ENCODE data around the gene KRTAP13-2.

The KRTAP13-2 gene

DNA sequence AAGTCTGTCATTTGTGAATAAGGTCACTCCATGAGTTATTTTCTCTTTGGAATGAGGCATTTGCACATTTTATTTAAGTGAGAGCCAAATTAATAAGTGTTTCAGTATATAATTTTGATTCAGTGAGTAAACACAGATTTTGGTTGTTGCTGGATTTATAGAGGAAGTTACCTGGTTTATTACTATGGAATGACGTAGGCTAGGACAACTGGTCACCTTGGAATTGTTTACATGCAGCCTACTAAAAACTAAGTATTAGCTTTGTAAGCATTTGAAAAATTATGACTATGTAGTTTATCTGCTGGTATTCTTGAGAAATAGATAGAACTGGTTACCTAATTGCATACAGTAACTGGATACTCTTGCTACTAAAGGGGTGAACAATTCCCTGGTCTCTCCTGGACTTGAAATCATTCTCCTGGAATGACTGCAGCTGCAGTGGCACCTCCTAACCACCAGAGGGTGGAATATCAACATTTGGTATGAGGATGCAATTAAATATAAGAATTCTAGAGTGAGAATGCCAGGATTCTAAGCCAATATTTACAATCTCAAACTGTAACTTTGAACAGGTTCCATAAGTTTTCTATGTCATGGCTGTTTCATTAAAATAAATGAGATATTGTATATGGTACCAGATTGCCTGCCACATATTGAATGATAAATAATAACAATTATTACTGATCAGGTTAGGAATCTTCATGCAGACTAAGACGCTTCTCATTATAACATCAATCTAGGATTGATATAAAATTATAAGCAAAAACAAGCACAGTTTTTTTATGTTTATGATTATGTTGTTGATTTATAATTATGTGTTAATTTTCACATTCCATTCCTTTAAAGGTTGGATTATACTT is 31.1 kb downstream of the KRTAP13-2 start:
- peak; percentile 67 for DNase-seq (ENCODE audit: low read depth)
- TF ChIP-seq, protein P1, sequence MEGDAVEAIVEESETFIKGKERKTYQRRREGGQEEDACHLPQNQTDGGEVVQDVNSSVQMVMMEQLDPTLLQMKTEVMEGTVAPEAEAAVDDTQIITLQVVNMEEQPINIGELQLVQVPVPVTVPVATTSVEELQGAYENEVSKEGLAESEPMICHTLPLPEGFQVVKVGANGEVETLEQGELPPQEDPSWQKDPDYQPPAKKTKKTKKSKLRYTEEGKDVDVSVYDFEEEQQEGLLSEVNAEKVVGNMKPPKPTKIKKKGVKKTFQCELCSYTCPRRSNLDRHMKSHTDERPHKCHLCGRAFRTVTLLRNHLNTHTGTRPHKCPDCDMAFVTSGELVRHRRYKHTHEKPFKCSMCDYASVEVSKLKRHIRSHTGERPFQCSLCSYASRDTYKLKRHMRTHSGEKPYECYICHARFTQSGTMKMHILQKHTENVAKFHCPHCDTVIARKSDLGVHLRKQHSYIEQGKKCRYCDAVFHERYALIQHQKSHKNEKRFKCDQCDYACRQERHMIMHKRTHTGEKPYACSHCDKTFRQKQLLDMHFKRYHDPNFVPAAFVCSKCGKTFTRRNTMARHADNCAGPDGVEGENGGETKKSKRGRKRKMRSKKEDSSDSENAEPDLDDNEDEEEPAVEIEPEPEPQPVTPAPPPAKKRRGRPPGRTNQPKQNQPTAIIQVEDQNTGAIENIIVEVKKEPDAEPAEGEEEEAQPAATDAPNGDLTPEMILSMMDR (IDR thresholded peaks at IDR 0.05; ENCODE audit: insufficient read depth, low read depth, low read length, missing control alignments) = peak; percentile 98
- no peak overlapping the region for H3K4me3 ChIP-seq (ENCODE audit: low read length)

DNA sequence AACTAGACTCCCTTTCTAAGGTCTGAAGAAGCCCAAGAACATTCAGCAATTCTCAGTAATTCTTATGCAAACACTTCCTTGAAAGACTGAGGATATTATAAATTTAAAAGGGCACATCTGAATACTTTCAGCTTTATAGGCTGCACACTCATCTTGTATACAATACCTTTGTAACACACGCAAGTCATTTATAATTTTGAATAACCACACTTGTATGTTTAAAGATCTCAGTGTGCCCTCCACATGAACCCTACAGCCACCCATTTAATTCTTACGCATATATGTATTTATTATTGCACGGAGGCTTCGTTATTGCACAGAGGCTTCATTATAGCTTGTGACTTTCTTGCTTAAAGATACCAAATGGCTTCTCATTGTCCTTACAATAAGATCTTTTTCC is 33.4 kb downstream of the KRTAP13-2 start:
- no peak overlapping the region for H3K4me3 ChIP-seq (ENCODE audit: low read length)
- TF ChIP-seq, protein P1 (IDR thresholded peaks at IDR 0.05; ENCODE audit: insufficient read depth, low read depth, low read length, missing control alignments) = no peak
- no peak for DNase-seq (ENCODE audit: low read depth)

DNA sequence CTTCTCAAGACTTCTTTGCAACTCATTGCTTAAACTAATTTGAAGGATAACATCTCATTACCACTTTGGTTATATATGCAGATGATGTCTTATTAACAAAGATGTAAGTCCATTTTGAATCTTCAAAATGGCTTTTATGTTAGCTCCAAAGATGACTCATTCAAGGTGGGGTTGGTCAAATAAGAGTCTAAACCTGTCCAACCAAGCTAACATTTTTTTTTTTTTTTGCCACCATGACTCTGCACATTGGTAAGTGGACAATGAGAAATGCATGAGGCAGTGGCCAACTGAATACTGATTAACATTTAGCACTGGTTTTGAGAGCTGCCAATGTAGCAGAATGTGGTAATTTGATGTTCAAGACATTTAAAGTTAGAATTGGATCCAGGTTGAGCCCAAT is 34.3 kb downstream of the KRTAP13-2 start:
- peak; percentile 45 for DNase-seq (ENCODE audit: low read depth)
- H3K4me3 ChIP-seq (ENCODE audit: low read length) = no peak overlapping the region
- TF ChIP-seq, protein P1 (IDR thresholded peaks at IDR 0.05; ENCODE audit: insufficient read depth, low read depth, low read length, missing control alignments) = no peak

DNA sequence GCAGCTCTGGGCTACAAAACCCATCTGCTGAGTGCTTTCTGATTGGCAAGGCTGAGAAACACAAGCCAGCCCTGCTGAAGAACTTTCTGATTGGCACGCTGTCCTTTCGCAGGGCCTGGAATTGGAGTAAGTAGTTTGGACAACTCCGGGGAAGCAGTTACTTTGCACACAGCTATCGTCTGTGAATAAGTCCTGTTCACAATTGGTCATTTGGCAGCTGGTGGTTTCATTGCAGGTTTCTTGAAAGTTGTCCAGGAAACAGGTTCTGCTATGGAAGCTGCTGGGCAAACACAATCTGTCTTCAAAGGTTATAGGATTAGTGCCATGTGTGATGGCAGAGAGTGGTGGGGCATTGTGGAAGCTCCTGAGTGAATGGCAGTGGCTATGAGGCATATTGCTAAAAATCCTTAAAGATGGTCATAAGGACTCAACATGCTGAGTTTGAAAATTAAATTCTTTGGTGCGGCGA is 34.8 kb downstream of the KRTAP13-2 start, which contains the start of gene KRTAP27-1:
Gene KRTAP27-1, minus strand, starts transcription at position 419 of the 469 bp plus-strand sequence. Its CDS starts 26 bp downstream, at position 393.
- no peak for DNase-seq (ENCODE audit: low read depth)
- no peak within 1 kb of the TSS for H3K4me3 ChIP-seq (ENCODE audit: low read length)
- TF ChIP-seq, protein P1 (IDR thresholded peaks at IDR 0.05; ENCODE audit: insufficient read depth, low read depth, low read length, missing control alignments) = no peak

DNA sequence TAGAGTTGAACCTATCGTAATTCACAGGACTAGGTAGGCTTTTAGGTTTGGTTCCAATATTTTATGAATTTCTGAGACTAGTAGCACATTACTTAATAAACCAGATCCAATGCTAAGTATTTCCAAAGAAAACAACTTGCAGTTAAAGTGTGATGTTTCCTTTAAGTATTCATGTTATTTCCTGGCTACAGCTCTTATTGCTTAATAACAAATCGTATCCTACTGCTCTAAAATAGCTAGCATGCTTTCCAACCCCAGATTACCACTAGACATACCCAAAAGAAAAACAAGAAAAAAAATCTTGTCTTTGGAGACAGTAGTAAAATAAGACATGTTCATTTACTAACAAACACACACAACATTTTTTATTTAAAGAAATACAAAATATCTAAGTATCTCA is 35.5 kb downstream of the KRTAP13-2 start:
- no peak overlapping the region for H3K4me3 ChIP-seq (ENCODE audit: low read length)
- DNase-seq (ENCODE audit: low read depth) = no peak
- TF ChIP-seq, protein P1 (IDR thresholded peaks at IDR 0.05; ENCODE audit: insufficient read depth, low read depth, low read length, missing control alignments) = no peak

DNA sequence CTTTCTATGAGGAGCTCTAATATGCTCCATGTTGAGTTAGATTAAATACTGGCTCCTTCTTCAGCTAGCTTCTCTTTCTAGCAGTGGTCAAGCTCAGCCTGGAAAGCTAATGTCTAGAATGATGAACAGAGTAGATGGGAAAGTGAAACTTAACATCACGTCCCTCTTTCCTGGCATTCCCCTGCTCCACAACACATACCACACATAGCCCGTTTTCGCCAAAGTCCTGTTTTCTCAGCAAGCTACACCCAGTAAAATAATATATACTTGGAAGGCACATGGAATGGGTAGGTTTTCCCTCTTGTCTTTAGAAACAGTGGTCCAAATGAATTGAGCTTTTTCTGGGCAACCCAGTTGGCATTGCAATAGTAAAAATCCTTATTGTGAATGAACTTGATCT is 38.3 kb downstream of the KRTAP13-2 start:
- TF ChIP-seq, protein P1 (IDR thresholded peaks at IDR 0.05; ENCODE audit: insufficient read depth, low read depth, low read length, missing control alignments) = no peak
- DNase-seq (ENCODE audit: low read depth) = no peak
- H3K4me3 ChIP-seq (ENCODE audit: low read length) = no peak overlapping the region

Data from epithelial cell of esophagus (primary cell).